H54 (cell line): ENCODE results near the gene CROCC.
"Not testable (repeated sequence)": the region's sequence is repeated elsewhere in the genome, so short reads cannot be mapped to it uniquely, and the experiment has no call there.

Experiments used
- DNase-seq: peaks from one replicate; pipeline ENCODE4 v3.0.0; 2011; ENCODE audit warnings: low spot score, mixed read lengths; ENCODE audit not compliant: insufficient read length
- FAIRE-seq: peaks from 3 replicates; lab custom pipeline; 2011; peaks lifted over from hg19 to GRCh38; lab: Jason Lieb, UNC
- POLR2A ChIP-seq: IDR thresholded peaks from 2 replicates; pipeline ENCODE4 v1.6.1; 2011; ENCODE audit warnings: low read depth, mild to moderate bottlenecking, low read length

Gene CROCC

GRCh38 chr1:16920951-16921350 is 780 bp upstream of the CROCC start:
- TF ChIP-seq POLR2A: no peak
- DNase-seq: no peak
- no peak for FAIRE-seq

- DNase-seq: no peak
- FAIRE-seq: no peak
- no peak for TF ChIP-seq POLR2A
Measured at GRCh38 chr1:16922466-16922865, 735 bp downstream of the CROCC start.

- FAIRE-seq (no peak), DNase-seq (no peak)
- no peak for TF ChIP-seq POLR2A
Measured at GRCh38 chr1:16922885-16923431, 1.2 kb downstream of the CROCC start.

GRCh38 chr1:16924216-16924918 is 2.6 kb downstream of the CROCC start:
- no peak for TF ChIP-seq POLR2A
- FAIRE-seq: no peak
- no peak for DNase-seq

GRCh38 chr1:16924919-16925477 is 3.3 kb downstream of the CROCC start:
- no peak for DNase-seq
- FAIRE-seq: no peak
- no peak for TF ChIP-seq POLR2A

- TF ChIP-seq POLR2A: no peak
- FAIRE-seq (no peak), DNase-seq (no peak)
Measured at GRCh38 chr1:16925635-16926490, 4.1 kb downstream of the CROCC start.

GRCh38 chr1:16926491-16927073 is 4.9 kb downstream of the CROCC start:
- FAIRE-seq (no peak), DNase-seq (no peak)
- no peak for TF ChIP-seq POLR2A

- FAIRE-seq (no peak), DNase-seq (no peak)
- no peak for TF ChIP-seq POLR2A
Measured at GRCh38 chr1:16927256-16927655, 5.5 kb downstream of the CROCC start.

GRCh38 chr1:16927711-16928485 is 6.2 kb downstream of the CROCC start:
- no peak for DNase-seq
- TF ChIP-seq POLR2A: no peak
- no peak for FAIRE-seq

- DNase-seq, FAIRE-seq: not testable (repeated sequence)
Measured at GRCh38 chr1:16929146-16930041, 7.7 kb downstream of the CROCC start.

- not testable (repeated sequence) for DNase-seq, FAIRE-seq
Measured at GRCh38 chr1:16931206-16931934, 9.6 kb downstream of the CROCC start.

GRCh38 chr1:16933945-16934344 is 12.2 kb downstream of the CROCC start:
- FAIRE-seq, DNase-seq: not testable (repeated sequence)

- DNase-seq, FAIRE-seq: not testable (repeated sequence)
Measured at GRCh38 chr1:16936580-16936979, 14.8 kb downstream of the CROCC start.
